GM19193 (cell line): ENCODE data around the gene MAD1L1.

Experiments
- POLR2A ChIP-seq: IDR thresholded peaks from 4 replicates; pipeline ENCODE4 v1.6.1; 2011; ENCODE audit not compliant: insufficient read depth, insufficient read length; ENCODE audit errors: extremely low read depth

The MAD1L1 gene

DNA sequence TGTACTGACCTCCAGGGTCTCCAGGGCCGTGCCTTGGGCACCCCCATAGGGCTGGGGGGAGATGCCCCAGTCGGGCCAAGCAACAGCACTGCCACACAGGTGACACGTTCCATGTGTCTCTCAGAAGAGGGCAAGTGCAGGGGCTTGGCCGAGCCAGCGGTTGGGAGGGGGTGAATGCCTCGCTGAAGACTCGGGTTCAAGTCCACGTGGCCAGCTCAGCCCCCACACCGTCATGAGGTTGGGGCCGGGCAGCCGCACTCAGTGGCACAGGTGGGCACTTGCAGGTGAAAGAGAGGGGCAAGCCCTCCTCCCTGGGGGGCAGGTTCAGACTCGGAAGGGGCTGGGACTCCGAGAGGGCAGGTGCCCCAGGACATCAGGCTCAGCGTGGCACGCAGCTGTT lies 153.8 kb downstream of the MAD1L1 start:
- TF ChIP-seq POLR2A: no peak

DNA sequence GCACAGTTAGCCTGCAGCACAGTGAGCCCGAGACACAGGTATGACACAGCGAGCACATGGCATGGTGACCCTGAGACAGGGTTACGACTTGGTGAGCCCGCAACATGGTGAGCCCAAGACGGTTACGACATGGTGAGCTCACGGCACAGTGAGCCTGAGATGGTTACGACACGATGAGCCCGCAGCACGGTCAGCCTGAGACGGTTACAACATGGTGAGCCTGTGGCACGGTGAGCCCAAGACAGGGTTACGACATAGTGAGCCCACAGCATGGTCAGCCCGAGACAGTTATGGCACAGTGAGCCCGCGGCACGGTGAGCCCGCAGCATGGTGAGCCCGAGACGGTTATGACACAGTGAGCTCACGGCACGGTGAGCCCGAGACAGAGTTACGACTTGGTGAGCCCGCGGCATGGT lies 156.1 kb downstream of the MAD1L1 start:
- no peak for TF ChIP-seq POLR2A

DNA sequence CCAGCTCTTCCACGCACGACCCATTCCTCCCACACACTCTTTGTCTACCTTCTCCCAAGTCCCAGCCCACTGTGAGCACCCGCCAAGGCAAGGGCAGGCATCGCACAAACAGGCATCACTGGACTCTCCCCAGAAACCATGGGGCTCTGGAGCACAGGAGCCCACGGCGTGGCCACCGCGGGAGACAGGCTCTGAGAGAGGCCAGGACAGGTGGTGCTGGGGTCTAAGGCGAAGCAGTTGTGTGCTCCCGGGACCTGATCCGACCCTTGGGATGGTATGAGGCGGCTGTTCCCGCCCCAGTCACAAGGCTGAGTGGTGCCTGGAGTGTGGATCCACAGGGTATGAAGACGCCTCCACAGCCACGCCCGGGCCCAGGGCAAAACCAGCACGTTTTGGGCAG lies 156.9 kb downstream of the MAD1L1 start:
- TF ChIP-seq POLR2A: no peak

DNA sequence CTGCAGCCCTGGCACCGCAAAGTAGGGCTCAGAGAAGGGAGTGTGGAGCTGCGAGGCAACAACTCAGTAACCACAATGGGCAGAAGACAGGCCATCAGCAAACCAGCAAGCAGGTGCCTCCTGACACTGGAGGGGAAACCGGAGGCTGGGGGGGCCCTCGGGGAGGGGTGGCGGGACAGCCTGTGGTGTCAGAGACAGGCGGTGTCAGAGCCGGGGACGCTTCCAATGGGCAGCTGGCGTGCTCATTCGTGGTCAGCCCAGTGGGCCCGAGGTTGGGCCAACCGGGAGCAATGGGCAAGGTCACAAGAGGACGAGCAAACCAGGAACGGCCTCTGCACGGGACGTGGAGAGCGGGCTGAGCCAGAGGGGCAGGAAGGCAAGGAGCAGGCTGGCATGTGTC lies 158.1 kb downstream of the MAD1L1 start:
- TF ChIP-seq POLR2A: no peak

DNA sequence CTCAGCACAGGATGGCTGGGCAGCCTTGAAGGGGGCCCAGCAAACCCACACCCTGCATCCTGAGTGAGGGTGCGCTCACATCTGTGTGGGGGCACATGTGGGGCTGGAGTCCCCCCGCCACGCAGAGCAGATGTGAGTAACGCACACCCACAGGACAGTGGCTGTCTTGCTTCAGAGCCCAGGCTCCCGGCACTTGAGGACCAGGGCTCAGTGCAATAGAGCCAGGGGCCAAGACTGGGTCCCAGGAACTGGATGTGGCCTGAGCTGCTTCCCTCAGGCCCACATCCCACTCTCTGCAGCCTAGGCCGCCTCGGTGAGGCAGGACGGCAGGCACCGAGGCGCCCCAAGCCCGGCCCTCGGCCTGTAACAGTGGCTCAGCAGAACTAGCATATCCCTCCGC lies 159.9 kb downstream of the MAD1L1 start:
- TF ChIP-seq POLR2A: no peak

DNA sequence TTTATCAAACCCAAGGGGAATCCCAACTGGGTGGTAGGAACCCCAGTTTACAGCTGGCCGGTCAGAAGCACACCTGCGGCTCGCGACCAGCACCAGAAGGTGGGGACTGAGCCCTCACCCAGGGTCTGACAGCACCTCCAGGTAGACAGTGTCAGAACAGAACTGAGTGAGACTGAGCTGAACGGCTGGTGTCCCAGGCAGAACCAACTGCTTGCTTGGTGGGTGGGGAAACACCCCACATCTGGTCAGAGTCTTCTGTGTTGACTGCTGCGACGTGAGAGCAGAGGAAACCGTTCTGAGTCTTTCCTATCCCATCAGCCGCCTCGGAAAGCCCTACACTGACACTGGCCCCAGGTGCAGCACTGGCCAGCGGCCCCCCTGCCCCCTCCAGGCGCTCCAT lies 160.7 kb downstream of the MAD1L1 start:
- no peak for TF ChIP-seq POLR2A

DNA sequence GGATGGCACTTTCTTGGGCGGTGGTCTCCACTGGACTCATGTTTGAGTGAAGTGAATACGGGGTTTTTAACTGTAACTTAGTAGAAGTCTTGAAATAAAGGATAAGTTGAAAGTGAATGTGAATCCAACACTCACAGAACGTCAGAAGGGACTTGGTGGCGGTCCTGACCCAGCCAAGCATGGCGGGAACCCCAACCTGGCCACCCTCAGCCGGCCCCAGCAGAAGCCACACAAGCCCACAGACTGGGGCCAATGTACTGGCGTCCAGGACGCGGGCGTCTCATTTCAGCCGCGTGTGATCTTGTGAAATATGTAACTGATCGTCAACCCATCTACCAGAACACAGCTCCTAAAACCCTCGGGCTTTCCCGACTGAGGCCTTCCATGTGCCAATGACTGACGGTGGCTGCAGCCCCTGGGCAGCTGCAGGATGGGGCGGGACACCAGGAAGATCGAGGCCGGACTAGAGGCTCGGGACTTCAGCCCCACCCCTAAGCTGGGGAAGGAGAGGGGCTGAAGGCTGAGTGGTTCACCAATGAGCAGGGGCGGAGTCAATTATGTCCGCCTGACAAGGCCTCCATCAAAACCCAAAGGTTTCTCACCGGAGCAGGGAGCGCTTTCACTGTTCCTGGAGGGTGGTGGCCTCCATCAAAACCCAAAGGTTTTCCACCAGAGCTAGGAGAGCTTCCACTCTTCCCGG lies 161.5 kb downstream of the MAD1L1 start:
- no peak for TF ChIP-seq POLR2A

DNA sequence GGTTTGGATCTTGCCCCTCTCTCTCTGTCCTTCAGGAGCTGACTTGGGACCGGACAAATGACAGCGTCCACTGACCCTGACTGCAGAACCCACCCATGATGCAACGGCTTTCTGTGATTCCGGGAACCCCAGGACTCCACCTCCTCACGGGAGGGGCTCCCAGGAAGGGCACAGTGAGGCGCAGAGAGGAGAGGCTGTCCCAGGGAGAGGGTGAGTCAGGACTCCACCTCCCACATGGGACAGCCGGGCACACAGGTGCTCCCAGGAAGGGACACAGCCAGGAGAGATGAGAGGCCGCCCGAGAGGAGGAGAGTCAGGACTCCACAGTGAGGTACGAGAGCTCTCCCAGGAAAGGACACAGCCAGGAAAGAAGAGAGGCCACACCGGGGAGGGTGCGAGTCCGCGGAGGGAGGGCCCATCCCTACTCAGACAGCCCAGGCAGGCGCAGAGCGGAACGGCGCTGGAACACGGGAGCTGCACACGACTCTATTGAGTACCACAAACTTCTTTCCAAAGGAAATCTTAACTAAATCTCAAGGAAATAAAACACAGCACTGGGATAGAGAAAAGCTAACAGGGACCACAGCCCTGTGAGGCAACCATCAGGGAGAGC lies 162.5 kb downstream of the MAD1L1 start:
- no peak for TF ChIP-seq POLR2A

DNA sequence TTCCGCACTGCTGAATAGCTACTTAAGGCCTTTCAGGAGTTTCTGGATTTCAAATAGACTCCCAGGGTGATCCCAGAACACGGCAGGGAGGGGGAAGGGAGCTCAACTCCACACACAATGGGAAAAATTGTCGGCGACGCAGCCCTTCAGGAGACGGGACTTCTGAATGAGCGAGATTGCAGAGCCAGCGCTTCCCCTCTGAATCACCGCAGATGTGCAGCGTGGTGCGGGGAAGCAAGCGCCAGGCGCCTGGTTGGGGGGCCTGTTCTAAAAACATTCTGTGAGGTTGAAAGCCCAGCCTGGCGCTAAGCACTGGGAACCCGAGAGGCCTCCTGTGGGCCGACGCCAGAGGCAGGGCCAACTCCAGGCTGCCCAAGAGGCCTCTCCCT lies 163.3 kb downstream of the MAD1L1 start:
- no peak for TF ChIP-seq POLR2A

DNA sequence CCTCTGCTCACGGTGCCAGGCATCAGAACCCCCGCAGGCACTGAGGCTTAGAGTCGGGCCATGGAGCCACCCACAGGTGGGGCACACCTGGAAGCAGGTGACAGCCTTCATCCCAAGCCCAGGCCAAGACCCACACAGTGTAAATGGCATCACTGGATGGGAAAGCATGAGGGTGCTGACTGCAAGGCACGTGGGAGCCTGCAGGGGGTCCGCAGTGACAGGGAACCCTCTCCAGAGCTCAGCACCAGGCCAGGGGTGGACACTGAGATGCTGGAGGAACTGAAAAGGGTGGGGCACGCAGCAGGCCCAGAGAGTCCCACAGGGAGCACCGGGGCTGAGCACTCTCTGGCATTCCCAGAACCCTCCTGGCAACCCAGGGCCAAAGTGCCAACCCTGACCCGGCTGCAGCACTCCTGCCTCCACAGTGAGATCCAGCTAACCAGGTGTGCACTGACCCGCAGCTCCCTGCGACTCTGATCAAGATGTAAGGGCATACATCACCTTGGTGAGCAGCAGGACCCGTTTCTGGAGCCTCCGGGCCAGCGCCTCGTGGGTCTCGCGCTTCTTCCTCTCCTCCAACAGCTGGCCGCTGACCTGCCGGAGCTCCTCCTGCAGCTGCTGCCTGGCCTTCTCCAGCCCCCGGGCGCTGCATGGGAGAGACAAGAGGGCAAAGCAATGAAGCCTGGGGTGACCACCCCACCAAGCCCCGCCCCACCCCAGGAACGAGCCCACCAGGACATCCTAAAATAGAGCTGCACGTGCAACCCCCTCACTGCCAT lies 163.9 kb downstream of the MAD1L1 start:
- TF ChIP-seq POLR2A: no peak

DNA sequence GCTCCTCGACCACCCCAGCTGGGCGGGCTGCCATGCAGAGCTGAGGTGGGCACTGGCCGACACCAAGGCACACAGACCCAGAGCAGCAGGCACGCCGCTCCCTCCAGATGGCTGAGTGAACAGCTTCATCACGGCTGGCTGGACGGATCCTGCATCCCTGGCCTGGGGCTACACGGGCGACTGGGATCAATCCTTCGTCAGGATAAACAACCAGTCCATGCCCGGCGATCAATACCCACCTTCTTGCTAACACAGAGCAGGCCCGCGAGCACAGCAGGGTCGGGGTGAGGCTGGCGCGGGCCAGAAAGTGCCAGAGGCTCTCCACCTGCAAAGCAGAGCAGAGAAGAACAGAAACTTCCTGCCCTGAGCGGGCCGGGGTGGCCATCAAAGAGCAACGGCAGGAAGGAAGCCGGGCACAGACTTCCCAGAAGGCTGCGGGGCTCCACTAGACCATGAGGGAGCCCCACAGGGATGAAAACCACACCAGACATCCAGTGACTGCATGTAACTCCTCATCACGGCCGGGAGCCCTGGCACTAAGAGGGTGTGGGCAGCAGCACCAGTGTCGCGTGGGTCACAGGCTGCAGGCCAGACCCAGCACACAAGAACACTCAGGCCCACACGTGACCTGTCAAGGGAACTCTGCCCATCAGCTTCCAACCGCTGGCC lies 166.4 kb downstream of the MAD1L1 start:
- TF ChIP-seq POLR2A: no peak

DNA sequence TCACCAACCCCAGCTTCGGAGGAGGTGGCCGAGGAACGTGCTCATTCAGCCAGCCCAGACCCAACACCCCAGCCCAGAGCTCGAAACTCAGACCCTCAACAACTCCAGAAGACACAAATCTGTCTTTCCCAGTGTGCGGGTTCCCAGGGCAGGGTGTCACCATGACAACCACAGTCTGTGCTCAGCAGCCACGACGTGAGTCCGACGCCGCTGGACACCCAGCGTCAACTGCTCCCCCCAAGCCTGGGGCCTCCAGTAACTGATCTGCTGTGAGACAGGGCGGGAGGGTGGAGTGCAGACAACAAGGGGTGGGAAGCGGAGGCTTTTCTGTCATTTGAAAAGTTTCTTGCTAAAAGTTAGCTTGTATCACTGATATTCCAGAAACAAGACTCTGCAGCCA lies 167.2 kb downstream of the MAD1L1 start:
- TF ChIP-seq POLR2A: no peak

DNA sequence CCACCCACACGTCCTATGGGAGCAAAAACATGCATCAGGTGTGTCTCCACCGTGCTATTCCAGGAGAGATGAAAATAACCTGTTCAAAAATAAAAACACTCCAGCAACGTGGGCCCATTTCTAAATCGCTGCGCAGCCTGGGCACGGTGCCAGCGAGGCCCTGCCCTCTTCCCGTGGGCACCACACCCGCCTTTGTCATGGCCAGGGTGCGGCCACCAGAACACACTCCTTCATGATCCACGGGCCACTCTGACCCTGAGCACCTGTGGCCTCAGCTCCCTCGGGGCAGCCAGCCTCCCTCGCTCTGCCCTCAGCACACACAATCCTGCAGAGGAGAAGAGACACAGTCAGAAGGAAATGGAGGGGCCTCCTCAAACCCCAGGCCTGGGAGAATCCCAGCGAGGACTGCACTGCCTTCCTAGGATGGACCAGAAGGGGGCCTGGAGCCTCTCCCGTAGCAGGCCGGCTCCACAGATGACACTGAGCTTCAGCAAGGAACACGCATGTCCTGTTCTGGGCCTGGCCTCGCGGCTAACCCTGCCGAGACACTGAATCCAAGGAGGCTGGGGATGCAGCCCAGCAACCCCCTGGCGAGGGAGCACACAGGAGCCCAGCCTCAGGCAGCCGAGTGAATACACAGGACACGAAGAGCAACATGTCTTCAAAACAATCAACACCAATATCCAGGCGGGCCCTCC lies 169.0 kb downstream of the MAD1L1 start:
- no peak for TF ChIP-seq POLR2A

DNA sequence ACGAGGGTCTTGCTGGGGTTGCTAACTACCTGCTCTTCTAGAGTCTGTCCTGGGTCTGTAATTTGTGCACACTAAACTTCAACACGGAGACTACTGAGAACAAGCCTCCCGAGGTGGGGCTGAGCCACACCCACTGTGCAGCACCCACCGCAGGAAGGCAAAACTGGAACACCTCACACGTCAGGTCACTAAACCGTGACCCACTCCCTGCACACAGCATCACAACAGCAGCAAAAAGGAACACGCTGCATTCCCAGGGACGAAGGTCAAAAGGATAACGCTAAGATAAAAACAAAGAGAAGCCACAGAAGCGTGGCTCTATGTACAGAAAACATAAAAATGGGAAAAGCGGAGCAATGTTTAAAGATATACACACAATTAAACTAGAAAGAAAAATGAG lies 170.1 kb downstream of the MAD1L1 start:
- TF ChIP-seq POLR2A: no peak

DNA sequence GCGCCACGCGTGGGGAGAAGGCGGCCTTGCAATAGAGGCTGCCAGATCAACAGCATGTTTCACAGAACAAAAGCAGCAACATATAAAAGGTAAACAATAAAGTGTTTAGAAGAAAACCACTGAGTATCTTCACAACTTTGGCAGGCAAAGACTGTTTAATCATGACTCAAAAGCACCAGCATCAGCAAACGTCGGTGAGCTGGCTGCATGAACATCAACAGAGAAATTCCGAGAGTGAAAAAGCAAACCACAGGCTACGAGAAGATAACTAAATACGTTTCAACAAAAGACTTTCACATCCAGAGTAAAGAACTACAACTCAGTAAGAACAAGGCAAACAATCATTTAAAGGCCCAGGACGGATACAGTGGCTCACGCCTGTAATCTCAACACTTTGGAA lies 172.0 kb downstream of the MAD1L1 start:
- no peak for TF ChIP-seq POLR2A
